GM13977 (cell line): ENCODE measurements around the gene HCFC1.

Experiments used
- DNase-seq: peaks from one replicate; pipeline ENCODE4 v3.0.0; 2012; ENCODE audit warnings: low spot score
- in situ Hi-C: fragments of 300-500 bp; cut with MboI; formaldehyde crosslinking; loops from one replicate; pipeline ENCODE4 v1.12.0; 2022; ENCODE audit warnings: low sequenced_read_pairs, low pct_unique_long_range_greater_than_20kb, mixed read lengths, inconsistent platforms; ENCODE audit not compliant: unreplicated experiment
- TF ChIP-seq, protein P1 (sequence below): IDR thresholded peaks from 2 replicates; pipeline ENCODE4 v1.5.1; 2012; ENCODE audit warnings: mild to moderate bottlenecking, control low read depth; ENCODE audit not compliant: insufficient read depth; ENCODE audit errors: extremely low read depth, missing control alignments

Gene HCFC1

DNA sequence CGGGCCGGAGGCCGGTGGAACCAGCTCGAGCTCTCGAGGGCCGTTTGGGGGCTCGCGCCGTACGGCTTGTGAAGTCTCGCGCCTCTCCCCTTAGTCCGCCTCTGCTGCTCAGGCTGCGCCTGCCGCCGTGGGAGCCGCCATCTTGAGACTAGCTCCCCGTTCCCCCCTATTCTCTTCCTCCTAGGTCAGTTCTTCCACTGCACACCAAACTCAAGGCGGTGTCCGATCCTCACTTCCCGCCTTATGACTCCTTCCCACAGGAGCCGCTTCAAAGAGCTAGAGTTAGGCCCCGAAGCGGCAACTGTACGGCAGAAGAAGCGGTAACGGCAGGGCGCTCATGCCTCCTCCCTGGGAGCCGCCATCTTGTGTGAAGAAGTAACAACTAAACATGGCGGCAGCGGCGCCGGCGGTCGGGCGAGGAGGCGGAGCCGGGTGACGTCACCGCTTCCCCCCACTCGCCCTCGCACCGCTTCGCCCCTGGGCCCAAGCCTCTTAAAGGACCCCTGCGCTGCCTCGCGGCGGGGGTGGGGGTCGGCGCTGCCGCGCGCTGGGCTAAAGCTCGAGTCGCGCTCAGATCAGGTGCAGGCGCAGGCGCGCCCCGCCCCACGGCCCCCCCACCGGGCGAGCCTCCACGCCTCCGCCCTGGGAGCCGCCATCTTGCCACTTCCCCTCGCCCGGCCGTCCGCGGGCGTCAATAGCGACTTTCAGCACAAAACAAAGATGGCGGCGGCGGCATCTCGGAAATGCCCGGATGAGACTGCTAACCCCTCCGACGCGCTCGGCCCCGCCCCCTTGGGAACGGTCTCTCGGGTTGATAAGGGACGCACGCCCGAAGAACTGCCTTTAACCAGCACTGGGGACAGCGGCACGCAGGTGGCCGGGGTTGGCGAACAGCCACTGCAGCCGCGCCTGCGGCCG, at the start of gene HCFC1:
TSS of gene HCFC1 (minus strand) at position 369 of the 918 bp plus-strand sequence. CDS start 978 bp downstream, outside the sequence.
- in situ Hi-C loops, result no loop called here
- TF ChIP-seq, protein P1, sequence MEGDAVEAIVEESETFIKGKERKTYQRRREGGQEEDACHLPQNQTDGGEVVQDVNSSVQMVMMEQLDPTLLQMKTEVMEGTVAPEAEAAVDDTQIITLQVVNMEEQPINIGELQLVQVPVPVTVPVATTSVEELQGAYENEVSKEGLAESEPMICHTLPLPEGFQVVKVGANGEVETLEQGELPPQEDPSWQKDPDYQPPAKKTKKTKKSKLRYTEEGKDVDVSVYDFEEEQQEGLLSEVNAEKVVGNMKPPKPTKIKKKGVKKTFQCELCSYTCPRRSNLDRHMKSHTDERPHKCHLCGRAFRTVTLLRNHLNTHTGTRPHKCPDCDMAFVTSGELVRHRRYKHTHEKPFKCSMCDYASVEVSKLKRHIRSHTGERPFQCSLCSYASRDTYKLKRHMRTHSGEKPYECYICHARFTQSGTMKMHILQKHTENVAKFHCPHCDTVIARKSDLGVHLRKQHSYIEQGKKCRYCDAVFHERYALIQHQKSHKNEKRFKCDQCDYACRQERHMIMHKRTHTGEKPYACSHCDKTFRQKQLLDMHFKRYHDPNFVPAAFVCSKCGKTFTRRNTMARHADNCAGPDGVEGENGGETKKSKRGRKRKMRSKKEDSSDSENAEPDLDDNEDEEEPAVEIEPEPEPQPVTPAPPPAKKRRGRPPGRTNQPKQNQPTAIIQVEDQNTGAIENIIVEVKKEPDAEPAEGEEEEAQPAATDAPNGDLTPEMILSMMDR, result no peak
- peak; percentile 89 for DNase-seq

DNA sequence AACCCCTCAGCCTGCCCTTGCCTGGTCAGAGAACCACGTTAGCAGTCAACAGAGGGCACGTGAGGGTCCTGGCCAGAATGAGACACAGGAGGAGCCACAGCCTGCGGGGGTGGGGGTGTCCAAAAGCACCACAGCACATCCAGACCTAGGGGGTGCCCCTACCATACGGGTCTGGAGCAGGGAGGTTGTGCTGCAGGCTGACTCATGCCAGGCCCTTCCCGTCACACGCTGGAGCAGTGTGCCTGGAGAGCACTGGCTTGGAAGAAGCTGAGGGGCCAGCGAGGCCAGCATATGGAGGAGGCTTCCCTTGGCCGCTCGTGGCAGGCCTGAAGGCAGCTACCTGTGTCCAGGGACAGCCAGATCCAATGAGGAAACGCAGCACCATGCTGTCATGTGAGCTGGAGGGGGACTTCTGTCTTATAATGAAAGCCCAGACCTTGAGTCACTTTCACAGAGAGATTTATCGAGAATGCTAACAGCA, 49.6 kb upstream of the HCFC1 start:
- in situ Hi-C loops, result no loop called here

DNA sequence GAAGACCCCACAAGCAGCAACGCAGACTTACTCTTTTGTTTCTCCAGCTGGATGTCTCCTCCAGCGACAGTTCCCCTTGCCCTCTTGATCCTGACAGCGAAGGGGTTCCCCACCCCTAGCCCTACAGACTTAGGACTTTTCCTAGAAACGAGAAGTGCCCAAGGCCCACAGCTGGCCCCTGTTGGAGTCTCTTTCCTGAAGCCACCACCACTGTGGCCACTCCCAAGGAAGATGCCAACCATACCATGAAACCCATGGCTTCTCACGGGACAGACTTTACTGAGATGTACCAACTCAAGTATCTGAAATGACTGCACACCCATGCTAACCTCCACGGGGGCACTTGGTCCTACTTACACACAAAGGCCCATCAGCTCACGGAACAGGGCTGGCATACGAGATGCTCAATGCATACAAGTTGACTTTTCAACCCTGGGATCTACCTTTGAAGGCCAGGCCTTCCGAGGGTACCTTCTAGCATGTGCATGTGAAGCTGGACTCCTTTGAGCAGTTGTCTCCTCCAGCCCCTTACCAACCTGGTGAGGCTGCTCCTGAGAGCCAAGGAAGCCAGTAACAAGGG, 49.0 kb upstream of the HCFC1 start:
- TF ChIP-seq, protein P1, result no peak
- in situ Hi-C loops, result no loop called here
- no peak for DNase-seq

More for the DNA sequence above, 49.6 kb upstream of the HCFC1 start:
- TF ChIP-seq, protein P1, result no peak
- no peak for DNase-seq

DNA sequence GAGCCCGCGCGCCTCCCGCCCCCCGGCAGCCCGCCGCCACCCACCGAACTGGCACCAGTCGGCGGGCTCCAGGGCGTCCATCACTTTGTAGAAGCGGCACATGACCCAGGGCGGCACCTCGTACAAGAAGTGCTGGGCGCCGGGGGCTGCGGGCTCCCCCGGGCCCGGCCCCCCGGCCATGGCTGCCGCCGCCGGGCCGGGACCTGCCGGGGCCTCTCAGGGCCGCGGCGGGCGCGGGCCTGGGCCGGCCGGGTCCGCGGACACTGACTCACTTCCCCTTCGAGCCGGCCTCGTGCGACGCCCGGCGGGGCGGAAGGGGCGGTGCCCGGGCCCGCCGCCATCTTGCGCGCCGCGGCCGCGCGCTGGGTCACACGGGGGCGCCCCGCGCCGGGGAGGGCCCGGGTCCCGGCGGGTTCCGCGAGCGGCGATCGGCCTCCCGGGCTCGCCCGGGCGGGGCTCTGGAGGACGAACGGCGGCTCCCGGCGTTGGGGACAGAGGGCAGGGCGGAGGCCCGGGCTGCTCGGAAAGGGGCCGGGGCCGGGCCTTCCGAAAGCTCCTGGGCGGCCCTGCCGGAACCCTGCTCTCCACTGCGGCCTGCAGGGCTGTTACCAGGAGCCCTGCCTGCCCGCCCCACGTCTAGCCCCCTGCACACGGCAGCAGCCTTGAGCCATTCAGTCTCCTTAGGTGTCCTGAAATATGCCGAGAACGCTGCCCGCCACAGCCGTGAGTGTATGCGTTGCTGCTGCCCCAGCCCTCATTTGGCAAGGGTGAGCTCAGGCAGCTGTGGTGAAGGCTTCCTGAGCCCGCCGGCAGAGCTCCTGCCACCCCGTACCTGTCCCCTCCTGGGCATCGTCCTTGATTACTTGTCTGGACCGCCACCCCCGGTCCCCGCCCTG, 48.3 kb upstream of the HCFC1 start, which contains the start of gene IRAK1:
TSS of gene IRAK1 (minus strand) at position 270 of the 896 bp plus-strand sequence. CDS start at position 180, 90 bp downstream.
- in situ Hi-C loops, result no loop called here
- TF ChIP-seq, protein P1, result peak; percentile 17
- DNase-seq, result peak; percentile 86

DNA sequence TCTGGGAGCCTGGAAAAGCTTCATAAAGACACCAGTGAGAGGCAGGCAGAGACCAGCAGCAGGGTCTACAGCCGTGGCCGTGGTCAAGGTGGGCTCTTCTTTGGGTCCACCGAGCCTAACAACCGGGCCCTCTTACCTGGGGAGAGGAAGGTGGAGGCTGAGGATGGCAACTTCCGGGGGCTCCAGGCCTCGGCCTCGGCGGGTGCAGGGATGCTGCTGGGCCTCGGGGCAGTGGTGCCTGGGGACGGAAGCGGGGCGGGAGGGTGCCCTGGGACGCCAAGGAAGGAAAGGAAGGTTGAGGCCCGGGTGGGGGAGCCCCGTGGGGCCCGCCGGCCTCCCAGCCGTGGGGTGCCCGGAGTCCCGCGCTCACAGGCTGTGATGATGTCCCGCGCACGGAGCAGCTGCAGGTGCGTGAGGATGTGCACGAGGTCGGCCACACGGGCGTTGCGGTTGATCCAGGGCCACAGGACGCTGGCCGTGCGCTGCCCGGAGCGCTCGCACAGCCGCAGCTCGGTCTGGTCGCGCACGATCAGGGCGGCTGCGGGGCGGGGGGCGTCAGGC, 47.5 kb upstream of the HCFC1 start:
- TF ChIP-seq, protein P1, result no peak
- no peak for DNase-seq
- in situ Hi-C loops, result no loop called here
